HepG2 (cell line): ENCODE data around the gene COL9A2. TPM values are rescaled to one million over a fixed set of nuclear protein-coding genes. Genes with fewer than 3 reads are reported as not detected.
A peak's percentile ranks its signal among the peaks of the same experiment; 100 is the strongest.

ENCODE experiments used
- EEA1 ChIP-seq: sonication (generic); formaldehyde crosslinking; IDR thresholded peaks from 2 replicates; pipeline ENCODE4 v1.5.1; 2020; ENCODE audit warnings: mild to moderate bottlenecking, missing genetic modification reagents, borderline replicate concordance
- FOXM1 ChIP-seq: sonication (generic); formaldehyde crosslinking; IDR thresholded peaks from 2 replicates; pipeline ENCODE4 v1.5.0; 2020; ENCODE audit warnings: missing genetic modification reagents
- GPN1 ChIP-seq: sonication (generic); formaldehyde crosslinking; IDR thresholded peaks from 2 replicates; pipeline ENCODE4 v1.5.1; 2020; ENCODE audit warnings: missing genetic modification reagents, borderline replicate concordance
- HMG20B ChIP-seq: conservative IDR thresholded peaks from 2 replicates; pipeline ENCODE4 v1.6.1; 2016; ENCODE audit warnings: missing genetic modification reagents, missing compliant biosample characterization
- HNRNPLL ChIP-seq: fragments of 200-400 bp; formaldehyde crosslinking; IDR thresholded peaks from 2 replicates; pipeline ENCODE4 v1.6.1; 2017; ENCODE audit warnings: mild to moderate bottlenecking, low read depth, low read length; ENCODE audit not compliant: poor library complexity, severe bottlenecking
- IKZF4 ChIP-seq: sonication (generic); formaldehyde crosslinking; IDR thresholded peaks from 2 replicates; pipeline ENCODE4 v1.5.1; 2020; ENCODE audit warnings: borderline replicate concordance, mild to moderate bottlenecking, low read depth, missing genetic modification reagents; ENCODE audit errors: not compliant biosample characterization
- KAT8 ChIP-seq: IDR thresholded peaks from 2 replicates; pipeline ENCODE4 v1.6.1; 2016; ENCODE audit warnings: missing genetic modification reagents, missing compliant biosample characterization
- MAFF ChIP-seq: IDR thresholded peaks from 2 replicates; pipeline ENCODE4 v1.6.1; 2011; ENCODE audit warnings: low read depth, low read length, improper control_type of control experiment
- MEIS2 ChIP-seq: sonication (generic); formaldehyde crosslinking; IDR thresholded peaks from 2 replicates; pipeline ENCODE4 v1.9.0; 2021; ENCODE audit warnings: mild to moderate bottlenecking, missing genetic modification reagents
- MIER3 ChIP-seq: IDR thresholded peaks from 2 replicates; pipeline ENCODE4 v1.6.1; 2016; ENCODE audit warnings: missing compliant biosample characterization, borderline replicate concordance
- ONECUT2 ChIP-seq: sonication (generic); formaldehyde crosslinking; IDR thresholded peaks from 2 replicates; pipeline ENCODE4 v1.4.0; 2020; ENCODE audit warnings: missing genetic modification reagents
- RORA ChIP-seq: sonication (generic); formaldehyde crosslinking; IDR thresholded peaks from 2 replicates; pipeline ENCODE4 v1.5.0; 2020; ENCODE audit warnings: mild to moderate bottlenecking, missing genetic modification reagents, moderate library complexity
- SP140L ChIP-seq: sonication (generic); formaldehyde crosslinking; IDR thresholded peaks from 2 replicates; pipeline ENCODE4 v1.4.0; 2020; ENCODE audit warnings: missing genetic modification reagents, borderline replicate concordance
- SRSF9 ChIP-seq: fragments of 200-400 bp; formaldehyde crosslinking; IDR thresholded peaks from 2 replicates; pipeline ENCODE4 v1.6.1; 2018; ENCODE audit warnings: borderline replicate concordance, mild to moderate bottlenecking, low read depth, low read length; ENCODE audit not compliant: insufficient read depth, poor library complexity, severe bottlenecking
- ZBTB3 ChIP-seq: sonication (generic); formaldehyde crosslinking; IDR thresholded peaks from 2 replicates; pipeline ENCODE4 v1.4.0; 2020; ENCODE audit warnings: low read depth, mild to moderate bottlenecking, moderate library complexity, missing genetic modification reagents, borderline replicate concordance
- ZBTB43 ChIP-seq: sonication (generic); formaldehyde crosslinking; conservative IDR thresholded peaks from 2 replicates; pipeline ENCODE4 v1.4.0; 2020; ENCODE audit warnings: missing genetic modification reagents
- ZNF101 ChIP-seq: sonication (generic); formaldehyde crosslinking; IDR thresholded peaks from 2 replicates; pipeline ENCODE4 v1.4.0; 2020; ENCODE audit warnings: mild to moderate bottlenecking, low read depth, missing genetic modification reagents, borderline replicate concordance
- ZNF232 ChIP-seq: sonication (generic); formaldehyde crosslinking; IDR thresholded peaks from 2 replicates; pipeline ENCODE4 v1.4.0; 2020; ENCODE audit warnings: missing genetic modification reagents, borderline replicate concordance
- ZNF24 ChIP-seq: fragments of 450-650 bp; IDR thresholded peaks from 2 replicates; pipeline ENCODE4 v1.6.1; 2017; ENCODE audit warnings: antibody characterized with exemption, mild to moderate bottlenecking
- ZNF383 ChIP-seq: sonication (generic); formaldehyde crosslinking; IDR thresholded peaks from 2 replicates; pipeline ENCODE4 v1.4.0; 2020; ENCODE audit warnings: missing genetic modification reagents, mild to moderate bottlenecking, borderline replicate concordance
- ZNF562 ChIP-seq: sonication (generic); formaldehyde crosslinking; IDR thresholded peaks from 2 replicates; pipeline ENCODE4 v1.8.0; 2022; ENCODE audit warnings: missing genetic modification reagents, borderline replicate concordance
- ZNF570 ChIP-seq: sonication (generic); formaldehyde crosslinking; IDR thresholded peaks from 2 replicates; pipeline ENCODE4 v1.4.0; 2020; ENCODE audit warnings: mild to moderate bottlenecking, missing genetic modification reagents, borderline replicate concordance
- ZNF737 ChIP-seq: sonication (generic); formaldehyde crosslinking; IDR thresholded peaks from 2 replicates; pipeline ENCODE4 v1.5.0; 2020; ENCODE audit warnings: missing genetic modification reagents, mild to moderate bottlenecking, borderline replicate concordance
- polyA plus RNA-seq, 8 experiments: library from polyadenylated mRNA; depleted of rRNA in 3 of 8; stranded (reverse) in 7 of 8; unstranded in 1 of 8; fragments of >200 nt; fragmentation: Illumina TruSeq in 4 of 8; extraction: Trizol in 4 of 8; gene quantifications; 2 replicates each; pipeline versions ENCODE4 v1.2.1 to v1.2.3, GENCODE V29; 2011 to 2016; ENCODE audit warnings: low read depth in 4 of 8, missing spikeins in 1 of 8, mixed read lengths in 1 of 8; ENCODE audit not compliant: insufficient read depth in 1 of 8
- total RNA-seq, 5 experiments: library from RNA; depleted of rRNA; stranded (reverse); fragments of >200 nt; fragmentation: Illumina TruSeq; extraction: Trizol; gene quantifications; 2 replicates each; pipeline ENCODE4 v1.2.3, GENCODE V29; 2016; ENCODE audit warnings: low read depth in 1 of 5
- TF ChIP-seq, protein P1 (sequence below): sonication (generic); formaldehyde crosslinking; IDR thresholded peaks from 2 replicates; pipeline ENCODE4 v1.9.0; 2021; ENCODE audit warnings: missing genetic modification reagents, mild to moderate bottlenecking, borderline replicate concordance
- TF ChIP-seq, protein P2 (sequence below): sonication (generic); formaldehyde crosslinking; IDR thresholded peaks from 2 replicates; pipeline ENCODE4 v1.5.0; 2020; ENCODE audit warnings: mild to moderate bottlenecking, missing genetic modification reagents, moderate library complexity

COL9A2 gene
- total and polyA plus RNA-seq, 2 of the 13 experiments (the other 11 are each of a cell fraction or from before 2014, with no cell fraction given), result 20.2 to 26.9 TPM

DNA sequence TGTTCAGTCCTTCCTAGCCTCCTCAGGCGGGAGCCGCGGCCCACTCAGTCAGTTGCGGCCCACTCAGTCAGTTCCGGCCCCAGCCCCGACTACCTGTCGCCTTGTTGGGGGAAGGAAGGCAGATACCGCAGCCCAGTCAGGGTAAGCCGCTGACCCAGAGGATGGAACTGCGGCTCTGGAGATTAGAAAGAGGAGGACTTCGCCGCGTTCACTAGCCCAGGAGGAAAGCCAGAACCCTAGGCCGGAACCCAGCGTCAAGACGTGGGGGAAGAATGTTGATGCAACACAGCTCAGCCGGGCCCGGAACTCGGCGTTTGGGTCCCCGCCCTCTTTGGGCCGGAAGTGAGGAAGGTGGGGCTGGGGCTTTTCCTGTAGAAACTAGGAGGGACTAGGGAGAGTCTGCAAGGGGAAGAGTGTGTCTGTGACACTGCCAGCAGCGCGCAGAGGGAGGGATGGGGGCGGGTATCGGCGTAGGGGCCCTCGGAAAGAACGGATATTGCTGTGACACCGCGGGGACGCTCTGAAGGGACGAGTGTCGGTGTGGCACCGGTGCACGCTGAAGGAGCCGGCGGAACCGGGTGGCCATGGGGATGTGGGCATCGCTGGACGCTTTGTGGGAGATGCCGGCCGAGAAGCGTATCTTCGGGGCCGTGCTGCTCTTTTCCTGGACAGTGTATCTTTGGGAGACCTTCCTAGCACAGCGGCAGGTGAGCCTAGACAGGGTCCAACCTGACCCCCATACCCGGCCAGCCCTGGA lies 59.2 kb downstream of the COL9A2 start, which contains the start of gene ZMPSTE24 (continued):
- TF ChIP-seq SRSF9 (no peak), ZNF737 (no peak), MIER3 (CRISPR knock-in tag) (peak; percentile 88), ZBTB3 (CRISPR knock-in tag) (no peak), ONECUT2 (CRISPR knock-in tag) (peak; percentile 10; the same call in 1 of the 2 replicates), ZNF570 (CRISPR knock-in tag) (no peak), MEIS2 (CRISPR knock-in tag) (0 out of 2 replicates have a peak, but pooled peaks have one; percentile 87), MAFF (no peak), ZNF562 (CRISPR knock-in tag) (no peak), KAT8 (CRISPR knock-in tag) (peak; percentile 99), ZNF383 (no peak), ZNF232 (no peak), FOXM1 (CRISPR knock-in tag) (no peak), GPN1 (CRISPR knock-in tag) (no peak), HMG20B (peak; percentile 59; the same call in 1 of the 2 replicates), ZNF101 (CRISPR knock-in tag) (0 out of 2 replicates have a peak, but pooled peaks have one; percentile 81), HNRNPLL (peak; percentile 79), RORA (CRISPR knock-in tag) (no peak), SP140L (CRISPR knock-in tag) (peak; percentile 66; the same call in 1 of the 2 replicates), ZNF24 (peak; percentile 75), IKZF4 (peak; percentile 83), ZBTB43 (peak; percentile 68; the same call in 1 of the 2 replicates), EEA1 (CRISPR knock-in tag) (no peak; the same call in 1 of the 2 replicates)
- TF ChIP-seq, protein P1, sequence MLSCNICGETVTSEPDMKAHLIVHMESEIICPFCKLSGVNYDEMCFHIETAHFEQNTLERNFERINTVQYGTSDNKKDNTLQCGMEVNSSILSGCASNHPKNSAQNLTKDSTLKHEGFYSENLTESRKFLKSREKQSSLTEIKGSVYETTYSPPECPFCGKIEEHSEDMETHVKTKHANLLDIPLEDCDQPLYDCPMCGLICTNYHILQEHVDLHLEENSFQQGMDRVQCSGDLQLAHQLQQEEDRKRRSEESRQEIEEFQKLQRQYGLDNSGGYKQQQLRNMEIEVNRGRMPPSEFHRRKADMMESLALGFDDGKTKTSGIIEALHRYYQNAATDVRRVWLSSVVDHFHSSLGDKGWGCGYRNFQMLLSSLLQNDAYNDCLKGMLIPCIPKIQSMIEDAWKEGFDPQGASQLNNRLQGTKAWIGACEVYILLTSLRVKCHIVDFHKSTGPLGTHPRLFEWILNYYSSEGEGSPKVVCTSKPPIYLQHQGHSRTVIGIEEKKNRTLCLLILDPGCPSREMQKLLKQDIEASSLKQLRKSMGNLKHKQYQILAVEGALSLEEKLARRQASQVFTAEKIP (CRISPR knock-in tag), result no peak
- TF ChIP-seq, protein P2, sequence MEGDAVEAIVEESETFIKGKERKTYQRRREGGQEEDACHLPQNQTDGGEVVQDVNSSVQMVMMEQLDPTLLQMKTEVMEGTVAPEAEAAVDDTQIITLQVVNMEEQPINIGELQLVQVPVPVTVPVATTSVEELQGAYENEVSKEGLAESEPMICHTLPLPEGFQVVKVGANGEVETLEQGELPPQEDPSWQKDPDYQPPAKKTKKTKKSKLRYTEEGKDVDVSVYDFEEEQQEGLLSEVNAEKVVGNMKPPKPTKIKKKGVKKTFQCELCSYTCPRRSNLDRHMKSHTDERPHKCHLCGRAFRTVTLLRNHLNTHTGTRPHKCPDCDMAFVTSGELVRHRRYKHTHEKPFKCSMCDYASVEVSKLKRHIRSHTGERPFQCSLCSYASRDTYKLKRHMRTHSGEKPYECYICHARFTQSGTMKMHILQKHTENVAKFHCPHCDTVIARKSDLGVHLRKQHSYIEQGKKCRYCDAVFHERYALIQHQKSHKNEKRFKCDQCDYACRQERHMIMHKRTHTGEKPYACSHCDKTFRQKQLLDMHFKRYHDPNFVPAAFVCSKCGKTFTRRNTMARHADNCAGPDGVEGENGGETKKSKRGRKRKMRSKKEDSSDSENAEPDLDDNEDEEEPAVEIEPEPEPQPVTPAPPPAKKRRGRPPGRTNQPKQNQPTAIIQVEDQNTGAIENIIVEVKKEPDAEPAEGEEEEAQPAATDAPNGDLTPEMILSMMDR, result 0 out of 2 replicates have a peak, but pooled peaks have one; percentile 27
